Cortex of kidney (tissue), 1 donor: ENCODE data around the gene BLACAT1.
"Not testable (repeated sequence)": the region's sequence is repeated elsewhere in the genome, so short reads cannot be mapped to it uniquely, and the experiment has no call there.

Experiments
- DNase-seq: peaks from one replicate; lab custom pipeline; 2025; lab: John Stamatoyannopoulos, UW

The BLACAT1 gene

GRCh38 chr1:205417870-205418635 lies 37.8 kb downstream of the BLACAT1 start:
- no peak for DNase-seq

DNA sequence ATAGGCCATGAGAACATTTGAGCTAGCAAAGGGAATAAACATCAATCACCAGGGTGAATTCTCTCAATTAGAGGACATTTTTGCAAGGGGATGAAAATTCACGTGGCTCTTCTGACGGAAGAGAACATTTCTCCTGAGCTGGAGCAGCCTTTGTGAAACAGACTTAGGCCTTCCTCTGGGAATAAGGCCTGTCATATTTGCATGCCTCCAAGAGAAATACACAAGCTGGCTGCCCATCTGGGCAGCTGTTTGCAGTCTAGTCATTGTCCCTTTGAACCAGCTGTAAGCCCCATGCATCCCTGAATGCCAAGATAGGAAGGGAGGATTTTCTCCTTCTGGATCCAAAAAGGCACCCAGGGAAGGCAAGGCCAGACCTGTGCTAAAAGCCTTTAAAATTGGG lies 39.5 kb downstream of the BLACAT1 start:
- no peak for DNase-seq

DNA sequence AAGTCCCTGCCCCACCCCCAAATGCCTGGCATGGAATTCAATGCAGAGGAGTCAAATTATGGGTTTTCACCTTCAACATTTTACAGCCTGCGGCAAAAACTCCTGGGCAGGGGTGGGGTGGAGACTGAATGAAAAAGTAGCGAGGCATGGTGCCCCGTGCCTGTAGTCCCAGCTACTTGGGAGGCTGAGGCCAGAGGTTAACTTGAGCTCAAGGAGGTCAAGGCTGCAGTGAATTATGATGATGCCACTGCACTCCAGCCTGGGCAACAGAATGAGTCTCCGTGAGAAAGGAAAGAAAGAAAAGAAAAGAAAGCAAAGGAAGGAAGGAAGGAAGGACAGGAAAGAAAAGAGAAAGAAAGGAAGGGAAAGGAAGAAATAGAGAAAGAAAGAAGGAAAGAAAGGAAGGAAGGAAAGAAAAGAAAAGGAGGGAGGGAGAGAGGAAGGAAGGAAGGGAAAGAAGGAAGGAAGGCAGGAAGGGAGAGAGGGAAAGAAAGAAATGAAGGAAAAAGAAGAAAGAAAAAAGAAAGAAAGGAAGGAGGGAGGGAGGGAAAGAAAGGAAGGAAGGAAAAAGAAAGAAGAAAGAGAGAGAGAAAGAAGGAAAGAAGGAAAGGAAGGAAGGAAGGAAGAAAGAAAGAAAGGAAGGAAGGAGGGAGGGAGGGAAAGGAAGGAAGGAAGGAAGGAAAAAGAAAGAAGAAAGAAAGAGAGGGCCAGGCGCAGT lies 45.1 kb downstream of the BLACAT1 start:
- DNase-seq, result no peak

- DNase-seq, result no peak
Measured at GRCh38 chr1:205407970-205408369, 47.9 kb downstream of the BLACAT1 start.

DNA sequence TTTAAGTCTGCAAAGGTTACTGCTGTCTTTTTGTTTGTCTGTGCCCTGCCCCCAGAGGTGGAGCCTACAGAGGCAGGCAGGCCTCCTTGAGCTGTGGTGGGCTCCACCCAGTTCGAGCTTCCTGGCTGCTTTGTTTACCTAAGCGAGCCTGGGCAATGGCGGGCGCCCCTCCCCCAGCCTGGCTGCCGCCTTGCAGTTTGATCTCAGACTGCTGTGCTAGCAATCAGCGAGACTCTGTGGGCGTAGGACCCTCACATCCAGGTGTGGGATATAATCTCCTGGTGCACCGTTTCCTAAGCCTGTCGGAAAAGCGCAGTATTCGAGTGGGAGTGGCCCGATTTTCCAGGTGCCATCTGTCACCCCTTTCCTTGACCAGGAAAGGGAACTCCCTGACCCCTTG lies 49.6 kb downstream of the BLACAT1 start:
- DNase-seq, result not testable (repeated sequence)
